ENCODE measurements around the gene MINDY4. TPM values are rescaled to one million over a fixed set of nuclear protein-coding genes. Genes with fewer than 3 reads are reported as not detected.

Gene MINDY4
- total RNA-seq, 1 donor from 2014 or later = 4.4 TPM

DNA sequence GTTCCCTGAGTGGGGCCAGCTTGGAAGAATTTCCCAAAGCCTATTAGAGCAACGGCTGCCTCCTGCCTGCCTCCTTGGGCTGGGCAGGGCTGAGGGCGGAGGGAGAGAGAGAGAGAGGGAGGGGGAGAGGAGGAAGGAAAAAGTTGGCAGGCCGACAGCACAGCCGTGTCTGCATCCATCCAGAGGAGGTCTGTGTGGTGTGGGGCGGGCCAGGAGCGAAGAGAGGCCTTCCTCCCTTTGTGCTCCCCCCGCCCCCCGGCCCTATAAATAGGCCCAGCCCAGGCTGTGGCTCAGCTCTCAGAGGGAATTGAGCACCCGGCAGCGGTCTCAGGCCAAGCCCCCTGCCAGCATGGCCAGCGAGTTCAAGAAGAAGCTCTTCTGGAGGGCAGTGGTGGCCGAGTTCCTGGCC, 140.3 kb downstream of the MINDY4 start, which contains the start of gene AQP1:
Gene AQP1, plus strand, starts transcription at position 293 of the 409 bp plus-strand sequence. Its CDS starts 57 bp downstream, at position 350.
- TF ChIP-seq, protein P1, sequence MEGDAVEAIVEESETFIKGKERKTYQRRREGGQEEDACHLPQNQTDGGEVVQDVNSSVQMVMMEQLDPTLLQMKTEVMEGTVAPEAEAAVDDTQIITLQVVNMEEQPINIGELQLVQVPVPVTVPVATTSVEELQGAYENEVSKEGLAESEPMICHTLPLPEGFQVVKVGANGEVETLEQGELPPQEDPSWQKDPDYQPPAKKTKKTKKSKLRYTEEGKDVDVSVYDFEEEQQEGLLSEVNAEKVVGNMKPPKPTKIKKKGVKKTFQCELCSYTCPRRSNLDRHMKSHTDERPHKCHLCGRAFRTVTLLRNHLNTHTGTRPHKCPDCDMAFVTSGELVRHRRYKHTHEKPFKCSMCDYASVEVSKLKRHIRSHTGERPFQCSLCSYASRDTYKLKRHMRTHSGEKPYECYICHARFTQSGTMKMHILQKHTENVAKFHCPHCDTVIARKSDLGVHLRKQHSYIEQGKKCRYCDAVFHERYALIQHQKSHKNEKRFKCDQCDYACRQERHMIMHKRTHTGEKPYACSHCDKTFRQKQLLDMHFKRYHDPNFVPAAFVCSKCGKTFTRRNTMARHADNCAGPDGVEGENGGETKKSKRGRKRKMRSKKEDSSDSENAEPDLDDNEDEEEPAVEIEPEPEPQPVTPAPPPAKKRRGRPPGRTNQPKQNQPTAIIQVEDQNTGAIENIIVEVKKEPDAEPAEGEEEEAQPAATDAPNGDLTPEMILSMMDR (IDR thresholded peaks at IDR 0.05) = no peak
- Mint-ChIP-seq H3K4me1 (ENCODE audit: unreplicated experiment) (peaks cover 35% of the 10 kb centered on the region), H3K27ac (ENCODE audit: unreplicated experiment) (no peak within 1 kb of the TSS), H3K27me3 (ENCODE audit: unreplicated experiment) (no peaks in the 10 kb centered on the region), H3K9me3 (ENCODE audit: unreplicated experiment) (no peaks in the 10 kb centered on the region), H3K4me3 (ENCODE audit: unreplicated experiment) (peak within 1 kb of the TSS; percentile 26), H3K36me3 (ENCODE audit: unreplicated experiment) (no peaks in the 10 kb centered on the region)
- no peak for DNase-seq (ENCODE audit: extremely low spot score, unreplicated experiment)

DNA sequence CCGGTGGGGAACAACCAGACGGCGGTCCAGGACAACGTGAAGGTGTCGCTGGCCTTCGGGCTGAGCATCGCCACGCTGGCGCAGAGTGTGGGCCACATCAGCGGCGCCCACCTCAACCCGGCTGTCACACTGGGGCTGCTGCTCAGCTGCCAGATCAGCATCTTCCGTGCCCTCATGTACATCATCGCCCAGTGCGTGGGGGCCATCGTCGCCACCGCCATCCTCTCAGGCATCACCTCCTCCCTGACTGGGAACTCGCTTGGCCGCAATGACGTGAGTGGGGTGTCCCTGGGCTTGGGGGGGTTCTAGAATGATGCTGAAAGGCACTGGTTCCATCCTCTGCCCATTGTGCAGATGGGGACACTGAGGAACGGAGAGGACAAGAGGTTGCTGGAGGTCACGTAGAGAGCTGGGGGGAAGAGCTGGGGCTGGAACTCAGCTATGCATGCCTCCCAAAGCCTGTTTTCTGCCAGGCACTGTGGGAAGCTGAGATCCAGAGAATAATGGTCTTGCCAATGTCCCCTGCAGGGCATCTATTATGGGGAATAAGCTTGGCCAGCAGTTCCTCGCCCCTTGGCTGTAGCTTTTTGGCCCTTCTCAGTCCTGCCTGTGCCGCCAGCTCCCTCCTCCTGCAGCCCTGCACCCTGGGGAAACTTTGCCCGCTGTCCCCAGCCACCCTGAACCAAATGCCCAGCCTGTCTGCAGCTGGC, 141.0 kb downstream of the MINDY4 start:
- Mint-ChIP-seq H3K27ac (ENCODE audit: unreplicated experiment) (no peak overlapping the region), H3K36me3 (ENCODE audit: unreplicated experiment) (no peaks in the 10 kb centered on the region), H3K4me3 (ENCODE audit: unreplicated experiment) (peak overlapping the region; percentile 26), H3K27me3 (ENCODE audit: unreplicated experiment) (no peaks in the 10 kb centered on the region), H3K4me1 (ENCODE audit: unreplicated experiment) (peaks cover 31% of the 10 kb centered on the region), H3K9me3 (ENCODE audit: unreplicated experiment) (no peaks in the 10 kb centered on the region)
- TF ChIP-seq, protein P1 (IDR thresholded peaks at IDR 0.05) = no peak
- DNase-seq (ENCODE audit: extremely low spot score, unreplicated experiment) = no peak

DNA sequence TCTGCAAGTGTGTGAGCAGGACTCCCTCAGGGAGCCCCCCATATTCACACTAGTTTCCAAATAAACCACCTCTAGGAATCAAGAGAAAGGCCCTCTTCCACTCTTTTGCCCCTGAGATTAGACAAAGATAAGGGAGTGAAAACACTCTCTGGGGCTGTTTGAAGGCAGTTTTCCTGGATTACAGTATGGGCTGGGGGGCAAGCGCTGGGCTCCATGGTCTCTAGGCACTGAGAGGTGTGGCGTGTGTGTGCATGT, 141.4 kb downstream of the MINDY4 start:
- Mint-ChIP-seq H3K9me3 (ENCODE audit: unreplicated experiment) (no peaks in the 10 kb centered on the region), H3K36me3 (ENCODE audit: unreplicated experiment) (no peaks in the 10 kb centered on the region), H3K4me1 (ENCODE audit: unreplicated experiment) (peaks cover 31% of the 10 kb centered on the region), H3K27ac (ENCODE audit: unreplicated experiment) (no peak overlapping the region), H3K4me3 (ENCODE audit: unreplicated experiment) (peak overlapping the region; percentile 26), H3K27me3 (ENCODE audit: unreplicated experiment) (no peaks in the 10 kb centered on the region)
- no peak for DNase-seq (ENCODE audit: extremely low spot score, unreplicated experiment)
- TF ChIP-seq, protein P1 (IDR thresholded peaks at IDR 0.05) = no peak

DNA sequence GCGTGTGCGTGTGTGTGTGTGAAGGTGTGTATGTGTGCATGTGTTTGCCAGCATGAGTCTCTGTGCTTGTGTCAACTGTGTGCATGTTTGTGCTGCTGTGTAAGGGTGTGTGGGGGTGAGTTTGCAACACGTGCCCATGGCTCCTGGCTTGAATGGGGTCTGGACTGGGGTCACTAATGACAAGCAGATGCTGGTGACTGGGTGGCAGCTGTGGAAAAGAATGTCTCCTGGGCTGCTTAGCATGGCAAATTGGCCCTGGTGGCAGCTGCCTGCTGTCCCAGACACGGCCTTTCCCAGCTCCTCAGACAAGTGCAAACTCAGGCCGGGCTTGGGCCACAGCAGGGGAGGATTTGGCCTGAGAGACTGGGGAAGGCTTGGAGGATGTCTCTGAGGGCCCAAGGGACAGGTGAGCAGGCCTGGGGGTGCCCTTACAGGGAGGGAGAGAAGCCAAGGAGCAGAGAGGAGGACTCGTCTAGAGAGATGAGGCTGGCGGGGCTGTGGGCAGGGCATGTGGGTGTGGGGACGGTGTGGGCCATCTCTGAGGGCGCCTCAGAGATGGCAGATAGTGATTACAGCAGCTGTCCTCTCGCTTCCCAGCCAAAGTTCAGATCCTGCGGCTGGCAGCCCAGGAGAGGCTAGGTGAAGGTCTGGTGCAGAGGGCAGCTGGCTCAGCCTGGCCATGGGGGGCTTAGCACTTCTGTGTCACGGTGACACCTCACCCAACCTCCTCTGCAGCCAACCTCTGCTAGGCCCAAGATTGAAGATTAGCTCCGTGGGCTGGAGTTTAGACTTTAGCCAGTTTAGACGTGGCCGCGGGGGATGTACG, 142.0 kb downstream of the MINDY4 start:
- no peaks in the 10 kb centered on the region for H3K9me3 Mint-ChIP-seq (ENCODE audit: unreplicated experiment)
- H3K27ac Mint-ChIP-seq (ENCODE audit: unreplicated experiment) = peak overlapping the region; percentile 58
- peaks cover 31% of the 10 kb centered on the region for H3K4me1 Mint-ChIP-seq (ENCODE audit: unreplicated experiment)
- no peak overlapping the region for H3K4me3 Mint-ChIP-seq (ENCODE audit: unreplicated experiment)
- no peak for DNase-seq (ENCODE audit: extremely low spot score, unreplicated experiment)
- no peaks in the 10 kb centered on the region for H3K27me3 Mint-ChIP-seq (ENCODE audit: unreplicated experiment)
- H3K36me3 Mint-ChIP-seq (ENCODE audit: unreplicated experiment) = no peaks in the 10 kb centered on the region
- TF ChIP-seq, protein P1 (IDR thresholded peaks at IDR 0.05) = no peak

DNA sequence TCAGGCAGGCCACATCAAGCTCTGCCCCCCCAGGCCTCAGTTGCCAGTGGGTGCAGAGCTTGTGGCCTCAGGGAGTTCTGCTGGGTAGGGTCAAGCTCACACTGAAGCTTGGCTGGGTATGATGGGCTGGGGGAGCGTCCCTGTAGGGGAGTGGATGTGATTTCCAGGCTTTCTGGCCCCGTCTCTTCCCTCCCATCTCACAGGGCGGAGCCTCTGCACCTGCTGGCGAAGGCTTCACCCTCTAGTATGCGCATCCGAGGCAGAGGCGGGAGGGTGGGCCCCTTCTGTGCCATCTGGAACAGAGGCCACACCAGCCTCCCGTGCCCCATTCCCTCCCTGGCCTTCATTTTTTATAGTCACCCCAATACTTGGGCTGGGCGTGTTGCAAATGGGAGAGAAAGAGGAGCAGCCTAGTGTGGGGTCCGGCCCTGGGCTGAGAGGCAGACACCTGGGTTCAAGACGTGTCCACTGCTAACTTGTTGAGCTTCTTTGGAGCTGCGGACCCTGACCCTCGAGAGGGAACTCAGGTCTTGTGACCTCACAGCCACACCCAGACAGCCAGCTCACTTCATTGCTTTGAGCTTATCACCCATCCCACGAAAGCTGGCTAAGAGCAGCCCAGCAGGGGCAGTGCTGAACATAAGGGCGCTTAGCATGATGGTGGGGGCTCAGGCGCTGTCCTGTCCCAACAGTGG, 142.8 kb downstream of the MINDY4 start:
- TF ChIP-seq, protein P1 (IDR thresholded peaks at IDR 0.05) = no peak
- Mint-ChIP-seq H3K4me1 (ENCODE audit: unreplicated experiment) (peaks cover 31% of the 10 kb centered on the region), H3K27me3 (ENCODE audit: unreplicated experiment) (no peaks in the 10 kb centered on the region), H3K9me3 (ENCODE audit: unreplicated experiment) (no peaks in the 10 kb centered on the region), H3K36me3 (ENCODE audit: unreplicated experiment) (no peaks in the 10 kb centered on the region), H3K27ac (ENCODE audit: unreplicated experiment) (no peak overlapping the region), H3K4me3 (ENCODE audit: unreplicated experiment) (no peak overlapping the region)
- DNase-seq (ENCODE audit: extremely low spot score, unreplicated experiment) = no peak

Measured in osteocyte (in vitro differentiated cells).